GM19324 (cell line): ENCODE results near the gene MTUS2.

Experiments used
- ATAC-seq: cut with Tn5 transposase; IDR thresholded peaks from one replicate; pipeline ENCODE4 v1.9.1; 2021; ENCODE audit warnings: mild to moderate bottlenecking, moderate library complexity; ENCODE audit not compliant: unreplicated experiment, low FRiP score

MTUS2 gene

DNA sequence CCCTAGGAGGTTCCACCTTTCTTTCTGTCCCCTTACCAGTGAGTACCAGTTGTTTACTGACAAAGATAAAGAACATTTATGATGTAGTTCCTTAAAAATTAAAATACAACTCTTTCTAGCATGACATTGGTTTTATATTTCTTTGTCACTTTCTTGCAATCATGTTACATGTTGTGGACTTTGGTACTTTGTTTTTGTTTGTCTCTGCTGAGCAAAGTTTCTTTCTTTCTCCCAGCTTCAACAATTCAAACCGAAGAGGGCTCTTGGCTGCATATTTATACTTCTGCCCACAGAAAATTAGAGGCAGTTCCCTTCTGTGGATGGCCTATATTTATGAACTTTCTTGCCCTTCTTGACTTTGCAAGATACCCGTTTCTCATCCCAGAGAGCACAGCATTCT, 201.2 kb downstream of the MTUS2 start:
- no peak for ATAC-seq

DNA sequence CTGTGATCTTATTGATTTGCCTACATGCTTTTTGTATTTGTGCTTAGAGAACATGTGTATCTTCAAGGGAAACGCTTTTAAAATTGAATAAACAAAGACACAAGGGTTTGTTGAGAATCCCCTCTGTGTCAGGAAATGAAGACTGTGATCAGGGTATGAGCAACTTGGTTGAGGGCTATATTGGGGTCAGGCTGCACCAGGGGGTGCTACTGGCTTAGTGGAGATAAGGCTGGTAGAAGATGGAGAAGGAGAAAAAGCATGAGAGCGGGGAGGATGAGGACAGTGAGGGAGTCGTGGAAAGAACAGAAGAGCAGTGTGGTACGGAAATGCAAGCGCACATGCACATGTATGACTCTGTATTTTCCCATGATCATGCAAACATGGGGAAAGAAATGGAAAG, 201.6 kb downstream of the MTUS2 start:
- no peak for ATAC-seq

DNA sequence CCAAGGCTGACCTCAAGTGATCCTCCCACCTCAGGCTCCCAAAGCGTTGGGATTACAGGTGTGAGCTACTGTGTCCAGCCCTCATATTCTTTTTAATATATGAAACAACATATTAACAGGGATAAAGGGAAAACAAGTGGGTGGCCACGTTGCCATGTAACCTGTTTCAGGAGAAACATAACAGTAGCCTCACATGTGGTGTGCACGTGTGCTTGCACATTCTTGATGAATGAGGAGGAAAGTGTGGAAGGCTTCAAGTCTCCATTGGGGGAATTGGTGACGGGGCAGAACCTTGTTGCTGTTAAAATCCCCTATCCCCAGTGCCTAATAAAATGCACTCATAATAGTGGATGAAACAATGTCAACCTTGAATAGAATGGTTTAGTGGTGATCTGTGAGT, 202.3 kb downstream of the MTUS2 start:
- no peak for ATAC-seq

DNA sequence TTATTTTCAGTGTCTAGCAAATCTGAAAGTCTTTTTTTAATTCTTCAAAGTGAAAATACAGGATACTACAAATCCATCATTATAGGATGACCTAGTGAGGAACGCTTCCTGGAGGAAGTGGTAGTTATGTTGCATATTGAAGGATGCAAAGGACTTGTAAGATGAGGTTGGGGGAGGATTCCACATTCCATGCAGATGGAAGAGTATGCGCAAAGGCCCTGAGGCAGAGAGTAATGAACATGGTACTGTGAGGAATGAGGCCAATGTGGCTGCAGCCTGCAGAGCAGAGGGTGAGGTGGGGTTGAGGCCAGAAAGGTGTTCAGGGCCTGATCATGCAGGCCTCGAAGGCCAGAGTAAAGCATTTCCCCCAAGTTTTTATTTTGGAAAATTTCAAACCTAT, 202.8 kb downstream of the MTUS2 start:
- ATAC-seq: no peak

DNA sequence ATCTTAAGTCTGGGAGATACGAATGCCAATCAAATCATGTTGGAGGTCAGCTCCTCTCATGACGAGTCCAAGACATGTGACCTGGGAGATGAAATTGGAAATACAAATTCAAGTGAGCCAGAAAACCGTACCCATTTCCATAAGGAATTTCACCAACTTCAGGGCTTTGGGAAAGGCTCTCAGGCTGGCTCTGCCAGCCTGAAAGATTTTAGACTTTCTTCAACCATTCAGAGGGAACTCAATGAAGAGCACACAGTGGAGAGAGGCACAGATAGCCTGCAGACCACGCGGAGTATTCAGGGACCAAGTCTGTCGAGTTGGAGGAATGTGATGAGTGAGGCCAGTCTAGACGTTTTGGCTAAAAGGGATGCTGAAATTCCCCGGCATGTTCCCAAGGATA, 204.6 kb downstream of the MTUS2 start:
- no peak for ATAC-seq

DNA sequence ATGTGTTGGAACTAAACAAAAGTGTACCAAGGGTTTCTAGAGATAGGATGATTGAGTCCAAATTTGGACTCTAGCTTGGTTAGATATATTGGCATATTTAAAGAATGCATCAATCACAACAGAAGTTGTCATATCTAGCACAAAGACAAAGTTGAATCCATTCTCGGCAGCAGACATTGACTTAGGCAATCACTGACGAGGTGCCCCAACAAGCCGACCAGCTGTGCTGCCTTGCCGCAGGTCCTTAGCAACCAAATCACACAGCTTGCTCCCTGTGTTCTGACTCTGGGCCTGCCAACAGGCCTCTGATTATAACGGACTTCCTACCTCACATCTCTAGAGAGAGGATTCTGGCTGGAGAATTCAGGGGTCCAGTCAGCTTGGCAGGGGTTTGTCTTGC, 208.7 kb downstream of the MTUS2 start:
- no peak for ATAC-seq

DNA sequence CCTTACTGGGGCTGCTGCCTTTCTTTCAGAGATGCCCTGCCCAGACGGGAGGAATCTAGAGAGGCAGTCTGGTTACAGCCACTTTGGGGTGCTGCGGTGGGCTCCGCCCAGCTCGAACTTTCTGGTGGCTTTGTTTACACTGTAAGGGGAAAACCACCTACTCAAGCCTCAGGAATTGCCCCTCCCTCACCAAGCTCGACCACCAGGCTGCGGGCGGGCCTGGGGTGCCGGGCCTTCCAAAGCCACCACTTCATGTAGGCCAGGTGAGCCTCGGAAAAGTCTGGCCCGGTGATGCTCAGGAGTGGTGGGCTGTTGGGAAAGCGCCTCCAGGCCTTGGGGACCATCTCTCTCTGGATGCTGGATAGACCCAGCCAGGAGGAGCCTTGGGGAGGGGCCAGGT, 218.6 kb downstream of the MTUS2 start:
- ATAC-seq: no peak

DNA sequence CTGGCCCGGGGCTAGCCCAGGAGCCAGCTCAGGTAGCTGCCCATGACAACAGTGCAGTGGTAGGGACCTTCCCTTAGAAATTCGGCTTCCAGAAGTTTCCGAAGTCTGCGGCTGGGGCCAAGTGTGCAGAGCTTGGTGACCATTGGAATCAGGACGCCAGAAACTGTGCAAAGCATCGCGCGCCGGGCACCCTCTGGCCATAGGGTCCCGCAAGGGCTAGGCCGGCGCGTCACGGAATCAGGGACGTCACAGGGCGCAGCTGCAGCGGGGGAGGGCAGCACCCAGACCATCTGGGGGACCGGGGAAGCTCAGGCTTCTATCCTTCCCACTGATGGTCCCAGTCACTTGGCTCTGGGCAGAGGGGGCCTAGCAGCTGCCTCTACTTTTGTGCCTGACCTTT, 219.1 kb downstream of the MTUS2 start:
- no peak for ATAC-seq

DNA sequence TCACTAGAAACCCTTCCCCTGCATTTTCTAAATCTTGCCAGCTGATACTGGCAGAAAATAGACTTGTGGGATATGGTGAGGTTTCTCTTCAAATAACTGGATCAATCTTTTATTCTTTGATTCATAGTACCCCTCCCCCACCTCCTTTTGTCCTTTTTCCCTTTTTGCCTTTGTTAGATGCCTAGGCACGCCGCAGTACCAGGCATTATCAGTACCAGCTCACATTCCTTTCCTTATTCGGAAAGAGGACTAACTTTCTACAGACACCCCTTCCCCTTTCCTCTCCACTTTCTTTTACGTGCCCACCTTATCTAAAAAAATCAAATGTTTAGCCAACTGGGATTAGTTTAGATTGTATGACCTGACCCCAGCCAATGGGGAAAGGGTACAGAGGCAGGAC, 226.4 kb downstream of the MTUS2 start:
- ATAC-seq: no peak

DNA sequence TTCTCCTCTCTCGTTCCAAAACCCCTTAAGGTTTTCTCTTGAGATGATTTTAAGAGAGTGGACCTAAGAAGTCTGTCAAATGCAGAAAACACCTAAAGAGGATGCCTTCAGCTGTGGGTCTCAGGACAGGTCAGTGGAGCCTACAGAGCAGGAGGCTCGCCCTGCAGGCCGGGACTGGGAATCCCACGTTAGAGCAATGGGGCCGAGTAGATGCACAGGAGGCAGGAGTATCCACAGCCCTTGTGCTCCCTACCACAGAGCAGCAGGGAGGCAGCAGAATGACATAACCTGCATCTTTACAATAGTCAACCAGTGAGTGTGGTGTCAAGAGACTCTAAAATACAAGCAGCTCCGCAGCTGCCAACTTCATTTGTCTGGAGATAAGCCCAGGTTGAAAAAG, 229.4 kb downstream of the MTUS2 start:
- ATAC-seq: no peak

DNA sequence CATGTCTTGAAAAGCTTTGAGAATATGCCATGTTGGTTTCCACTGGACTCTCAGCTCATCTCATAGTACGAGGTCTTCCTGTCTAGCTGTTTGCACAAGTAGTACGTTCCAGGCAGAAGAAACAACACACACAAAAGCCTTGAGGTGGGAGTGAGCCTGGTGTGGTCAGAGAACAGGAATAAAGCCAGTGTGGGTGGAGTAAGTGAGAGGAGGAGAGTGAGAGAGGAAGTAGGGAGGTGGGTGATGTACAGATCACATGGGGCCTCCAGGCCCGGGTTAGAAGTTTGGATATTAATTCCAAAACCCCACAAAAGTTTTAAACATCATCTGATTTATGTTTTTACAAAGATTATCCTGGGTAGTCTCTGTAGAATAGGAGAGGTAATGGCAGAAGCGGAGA, 230.6 kb downstream of the MTUS2 start:
- no peak for ATAC-seq

DNA sequence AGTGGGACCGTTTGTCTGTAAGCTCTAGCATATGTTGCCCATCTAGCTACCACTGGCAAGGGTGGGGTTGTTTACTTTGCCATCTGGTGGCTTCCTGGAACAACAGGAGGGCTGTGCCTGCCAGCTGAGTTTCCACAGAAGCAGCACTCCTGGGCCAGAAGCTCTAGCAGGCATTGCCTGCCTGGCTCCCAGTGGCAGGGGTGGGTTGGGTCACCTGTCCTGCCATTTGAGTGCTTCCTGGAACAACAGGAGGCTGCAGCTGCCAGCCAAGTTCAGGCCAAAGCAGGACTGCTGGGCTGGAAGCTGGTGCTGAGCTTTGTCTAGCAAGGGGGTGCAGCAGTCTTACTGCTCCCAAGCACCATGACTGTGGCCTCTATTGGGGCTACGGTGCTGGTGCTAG, 239.7 kb downstream of the MTUS2 start:
- no peak for ATAC-seq

DNA sequence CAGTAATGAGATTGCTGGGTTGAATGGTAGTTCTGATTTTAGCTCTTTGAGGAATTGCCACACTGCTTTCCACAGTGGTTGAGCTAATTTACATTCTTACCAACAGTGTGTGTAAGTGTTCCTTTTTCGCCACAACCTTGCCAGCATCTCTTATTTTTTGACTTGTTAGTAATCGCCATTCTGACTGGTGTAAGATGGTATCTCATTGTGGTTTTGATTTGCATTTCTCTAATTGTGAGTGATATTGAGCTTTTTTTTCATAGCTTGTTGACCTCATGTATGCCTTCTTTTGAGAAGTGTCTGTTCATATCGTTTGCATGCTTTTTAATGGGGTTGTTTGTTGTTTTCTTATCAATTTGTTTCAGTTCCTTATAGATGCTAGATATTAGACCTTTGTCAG, 245.0 kb downstream of the MTUS2 start:
- no peak for ATAC-seq

DNA sequence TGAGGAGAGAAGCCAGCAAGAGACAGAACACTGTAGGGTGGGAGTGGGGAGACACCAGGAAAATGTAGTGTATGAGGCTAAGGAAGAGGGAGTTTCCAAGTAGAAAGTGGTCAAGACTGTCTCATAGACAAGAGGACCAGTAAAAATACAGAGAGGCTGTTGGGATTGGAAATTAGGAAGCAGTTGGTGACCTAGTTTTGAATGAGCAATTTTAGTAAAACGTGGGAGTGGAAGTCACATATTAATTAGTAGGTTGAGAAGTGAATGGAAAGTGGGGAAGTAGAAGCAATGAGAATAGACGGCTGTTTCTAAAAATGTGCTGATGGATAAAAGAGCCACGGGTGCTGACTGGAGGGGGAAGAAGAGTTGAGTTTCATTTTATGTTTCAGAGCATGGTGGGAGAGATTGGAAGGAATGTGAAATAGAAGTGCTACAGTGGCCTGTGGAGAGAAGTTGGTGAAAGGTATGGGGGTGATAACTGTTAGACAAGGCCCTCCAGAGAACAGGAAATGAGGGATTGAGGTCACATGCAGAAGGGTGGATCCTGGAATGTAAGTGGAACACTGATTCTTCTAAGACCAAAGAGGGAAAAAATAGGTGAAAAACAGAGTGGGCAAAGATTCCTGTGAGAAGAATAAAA, 247.3 kb downstream of the MTUS2 start:
- no peak for ATAC-seq

DNA sequence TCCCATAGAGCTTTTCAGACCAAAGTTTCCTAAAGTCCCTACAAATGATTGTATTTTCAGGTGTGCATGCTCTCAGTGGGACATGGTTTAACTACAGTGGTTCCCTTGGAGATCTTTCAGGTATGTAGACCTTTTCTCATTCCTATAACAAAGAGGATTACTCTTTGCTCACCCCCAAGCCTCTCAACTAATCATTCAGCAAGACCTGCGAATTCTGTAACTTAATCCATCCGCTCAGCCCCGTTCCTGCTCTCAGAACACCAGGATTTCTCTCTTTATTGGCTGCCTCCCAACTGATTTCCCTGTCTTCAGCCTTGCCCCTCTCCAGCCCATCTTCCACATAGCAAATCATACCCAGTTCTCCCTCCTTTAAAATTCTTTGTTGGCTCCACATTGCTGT, 253.6 kb downstream of the MTUS2 start:
- ATAC-seq: no peak

DNA sequence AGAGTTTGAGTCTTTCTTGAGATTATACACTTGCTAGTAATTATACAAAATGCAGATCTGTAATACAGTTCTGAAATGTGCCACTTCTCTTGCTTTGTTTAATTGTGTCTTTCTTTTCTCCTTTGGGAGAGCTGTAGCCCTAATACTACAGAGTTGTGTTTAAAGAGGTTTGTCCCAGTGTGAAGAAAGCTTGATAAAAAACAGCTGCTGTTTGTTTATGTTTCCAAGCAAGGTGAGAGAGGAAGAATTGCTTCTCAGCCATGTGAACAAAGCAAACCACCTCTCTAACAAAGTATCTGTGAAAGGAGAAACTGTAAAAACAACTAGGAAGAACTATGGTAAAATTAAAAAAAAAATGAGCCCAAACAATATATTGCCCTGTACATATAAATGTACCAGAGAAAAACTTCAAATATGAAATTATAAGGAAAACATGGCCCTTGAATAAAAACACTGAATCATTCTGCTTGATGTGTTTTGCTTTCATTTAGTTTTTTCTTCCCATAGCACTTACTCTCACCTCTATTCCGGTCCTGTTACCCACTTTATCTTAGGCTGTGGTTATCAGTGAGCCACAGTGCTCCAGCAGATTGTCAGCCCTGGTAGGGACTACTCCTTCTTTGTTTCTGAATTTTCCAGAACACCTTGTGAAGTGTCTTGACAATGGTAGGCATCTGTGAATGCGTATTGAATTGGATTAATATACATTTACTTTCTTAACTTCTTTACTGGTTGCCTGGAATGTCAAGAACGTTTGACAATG, 257.1 kb downstream of the MTUS2 start:
- ATAC-seq: no peak

DNA sequence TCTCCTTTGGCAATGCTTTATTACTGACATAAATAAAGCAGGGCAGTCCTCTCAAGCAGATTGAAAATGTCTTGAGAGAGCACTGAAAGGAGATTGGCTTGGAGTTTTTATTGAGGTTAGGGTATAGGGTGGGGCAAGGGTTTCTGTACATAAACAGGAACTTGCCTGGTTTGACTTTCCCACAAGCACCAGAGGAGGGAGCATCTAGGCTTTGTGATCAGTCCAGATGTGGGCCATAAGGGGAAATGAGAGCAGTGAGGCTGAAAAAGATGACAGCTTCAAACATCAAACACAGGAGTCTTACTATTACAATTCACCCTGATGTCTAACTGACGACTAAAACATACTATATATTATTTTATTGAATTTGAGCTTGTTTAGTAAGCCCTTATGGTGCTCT, 260.9 kb downstream of the MTUS2 start:
- peak; percentile 49 for ATAC-seq

DNA sequence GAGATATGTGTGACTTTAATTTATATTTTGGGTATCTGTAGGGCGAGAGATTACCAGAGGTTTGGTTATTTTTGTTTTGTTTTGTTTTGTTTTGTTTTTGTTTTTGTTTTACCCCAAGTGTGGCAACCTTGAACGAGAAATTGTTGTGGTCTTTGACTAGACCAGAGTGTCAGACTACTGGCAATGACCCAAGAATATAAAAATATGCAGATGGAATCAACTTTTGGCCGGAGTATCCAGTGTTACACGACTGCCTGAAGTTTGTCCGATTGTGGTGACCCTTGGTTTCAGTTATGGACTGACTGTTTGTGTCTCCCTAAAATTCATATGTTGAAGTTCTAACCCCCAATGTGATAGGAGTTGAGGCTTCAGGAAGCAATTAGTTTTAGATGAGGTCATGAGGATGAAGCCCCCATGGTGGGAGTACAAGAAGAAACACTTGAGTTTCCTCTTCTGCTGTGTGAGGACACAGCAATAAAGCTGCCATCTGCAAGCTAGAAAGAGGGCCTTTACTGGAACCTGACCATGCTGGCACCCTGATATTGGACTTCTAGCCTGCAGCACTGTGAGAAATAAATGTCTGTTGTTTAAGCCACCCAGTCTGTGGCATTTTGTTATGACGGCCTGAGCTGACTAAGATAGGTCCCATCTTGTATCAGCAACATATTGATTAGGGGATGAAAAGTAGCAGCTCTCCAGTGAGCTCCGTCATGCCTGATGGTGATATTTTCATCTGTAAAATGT, 261.7 kb downstream of the MTUS2 start:
- ATAC-seq: no peak

DNA sequence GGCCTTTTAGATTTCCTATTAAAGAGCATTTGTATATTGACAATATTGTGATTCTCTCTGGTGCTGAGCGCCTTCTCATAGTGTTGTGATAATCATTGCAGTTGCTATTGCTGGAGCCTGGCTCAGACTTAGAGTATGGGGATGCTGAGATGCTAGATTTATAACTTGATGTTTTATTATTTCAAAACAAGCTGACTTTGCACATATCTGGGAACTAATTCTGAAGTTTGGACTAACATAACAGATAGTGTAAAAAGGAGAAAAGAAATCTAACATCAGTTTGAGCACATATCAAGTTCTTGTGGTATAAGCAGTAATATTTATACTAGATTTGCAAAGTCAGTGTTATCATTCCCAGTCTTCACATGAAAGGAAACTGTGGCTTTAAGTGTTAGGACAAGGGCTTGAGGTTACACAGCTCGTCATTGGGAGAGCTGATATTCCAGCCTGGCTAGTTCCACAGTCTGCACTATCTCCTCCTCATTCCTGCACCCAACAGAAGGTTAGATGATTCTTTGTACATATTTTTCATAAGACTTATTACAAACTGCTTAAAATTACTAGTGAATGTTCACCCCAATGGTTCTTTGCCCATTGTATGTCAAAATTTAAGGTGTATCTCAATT, 279.8 kb downstream of the MTUS2 start:
- no peak for ATAC-seq

DNA sequence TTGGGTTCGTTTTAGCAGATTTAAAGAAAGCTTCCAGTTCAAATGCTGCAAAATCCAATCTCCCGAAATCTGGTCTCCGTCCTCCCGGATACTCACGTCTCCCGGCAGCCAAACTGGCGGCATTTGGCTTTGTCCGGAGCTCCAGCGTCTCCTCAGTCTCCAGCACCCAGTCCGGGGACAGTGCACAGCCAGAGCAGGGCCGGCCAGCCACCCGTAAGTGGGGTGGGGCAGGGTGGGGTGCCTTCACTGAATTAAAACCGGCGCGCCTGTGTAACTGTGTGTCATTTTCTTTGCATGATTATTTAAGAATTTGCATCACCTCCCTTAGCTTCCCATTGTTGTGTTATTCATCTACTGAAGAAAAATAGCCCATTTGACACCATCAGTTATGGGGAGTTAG, 280.6 kb downstream of the MTUS2 start:
- no peak for ATAC-seq

DNA sequence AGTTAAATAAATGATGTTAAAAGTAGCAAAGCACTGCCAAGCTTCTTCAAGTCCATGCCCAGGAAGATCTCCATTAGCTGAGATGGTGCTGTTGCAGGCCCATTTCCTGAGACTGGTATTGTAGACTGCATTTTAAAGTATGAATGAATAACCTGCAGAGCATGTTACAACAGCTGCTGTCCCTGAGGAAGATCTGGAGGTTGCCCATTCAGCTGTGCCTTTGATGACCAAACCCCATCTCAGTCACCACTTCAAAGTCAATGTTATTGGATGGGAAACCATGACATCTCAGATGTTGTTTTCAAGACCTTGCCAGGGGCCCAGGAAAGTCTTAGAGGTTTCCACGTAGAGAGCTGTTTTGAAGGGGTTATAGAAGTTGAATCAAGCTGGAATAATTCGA, 281.3 kb downstream of the MTUS2 start:
- ATAC-seq: no peak
